ENCODE data around the gene USP49. TPM values are rescaled to one million over a fixed set of nuclear protein-coding genes. Genes with fewer than 3 reads are reported as not detected.

USP49 gene
- polyA plus RNA-seq, 1 of the 3 experiments (the other 2 are of a cell fraction): 2.4 TPM

DNA sequence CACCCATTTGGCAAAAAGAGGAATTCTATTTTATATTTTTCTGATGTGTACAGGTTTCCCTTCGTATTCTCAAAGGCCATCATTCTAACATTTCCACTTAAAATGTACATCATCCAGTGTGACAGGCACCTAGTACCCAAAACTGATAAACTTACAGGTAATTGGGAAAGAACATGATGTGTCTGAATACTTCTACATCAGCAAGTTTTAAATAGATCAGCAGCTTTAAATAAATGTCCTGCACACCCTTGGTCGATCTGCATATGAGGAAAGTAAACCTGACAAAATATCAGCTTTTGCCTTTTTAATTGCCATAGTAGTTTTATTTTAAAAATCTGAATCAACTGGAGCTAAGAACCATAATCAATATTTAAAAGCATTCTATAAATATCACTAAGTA, 81.2 kb downstream of the USP49 start:
- Histone ChIP-seq H3K9ac (no peak overlapping the region), H3K9me2 (no peaks in the 10 kb centered on the region), H3K9me3 (no peaks in the 10 kb centered on the region), H3K79me2 (ENCODE audit: insufficient read depth) (no peaks in the 10 kb centered on the region), H3K4me3 (ENCODE audit: low read depth in 2 of 2, low read length in 1 of 2) (no peak overlapping the region), H2AFZ (ENCODE audit: low read depth) (no peak overlapping the region), H3K27me3 (ENCODE audit: insufficient read depth) (no peaks in the 10 kb centered on the region), H3K4me1 (ENCODE audit: control insufficient read depth in 1 of 2, insufficient read depth in 2 of 2, low read depth in 1 of 2, low read length in 1 of 2) (no peaks in the 10 kb centered on the region), H3K36me3 (replicated peaks in 1 of 2; ENCODE audit: control insufficient read depth in 1 of 2, insufficient read depth in 2 of 2, low read length in 1 of 2) (no peaks in the 10 kb centered on the region), H3K4me2 (no peak overlapping the region), H4K20me1 (ENCODE audit: insufficient read depth) (no peaks in the 10 kb centered on the region), H3K27ac (ENCODE audit: low read depth in 2 of 2, low read length in 1 of 2) (no peak overlapping the region), H3F3A (replicated peaks; ENCODE audit: insufficient read depth) (peaks cover 3% of the 10 kb centered on the region)
- no peak for DNase-seq
- TF ChIP-seq RXRA (IDR thresholded peaks at IDR 0.05; ENCODE audit: borderline replicate concordance, low read depth) (no peak), YY1 (IDR thresholded peaks at IDR 0.05; ENCODE audit: low read depth) (no peak), USF1 (IDR thresholded peaks at IDR 0.05; ENCODE audit: borderline replicate concordance, low read depth) (no peak), RCOR1 (IDR thresholded peaks at IDR 0.05; ENCODE audit: low read length) (no peak), EP300 (IDR thresholded peaks at IDR 0.05; ENCODE audit: borderline replicate concordance in 1 of 2, low read depth in 1 of 2, low read length in 1 of 2) (no peak), NRF1 (IDR thresholded peaks at IDR 0.05; ENCODE audit: low read depth, low read length) (no peak), ZBTB33 (IDR thresholded peaks at IDR 0.05; ENCODE audit: borderline replicate concordance, low read depth) (no peak), EZH2phosphoT487 (IDR thresholded peaks at IDR 0.05; ENCODE audit: borderline replicate concordance, low read depth) (no peak), TEAD4 (IDR thresholded peaks at IDR 0.05; ENCODE audit: borderline replicate concordance, insufficient read depth) (no peak), TAF1 (IDR thresholded peaks at IDR 0.05; ENCODE audit: borderline replicate concordance, low read depth, low read length) (no peak), MXI1 (IDR thresholded peaks at IDR 0.05; ENCODE audit: low read depth, low read length) (no peak), FOXJ3 (CRISPR knock-in tag; IDR thresholded peaks at IDR 0.05) (no peak), GABPA (IDR thresholded peaks at IDR 0.05; ENCODE audit: low read depth) (no peak)
- TF ChIP-seq, protein P1, sequence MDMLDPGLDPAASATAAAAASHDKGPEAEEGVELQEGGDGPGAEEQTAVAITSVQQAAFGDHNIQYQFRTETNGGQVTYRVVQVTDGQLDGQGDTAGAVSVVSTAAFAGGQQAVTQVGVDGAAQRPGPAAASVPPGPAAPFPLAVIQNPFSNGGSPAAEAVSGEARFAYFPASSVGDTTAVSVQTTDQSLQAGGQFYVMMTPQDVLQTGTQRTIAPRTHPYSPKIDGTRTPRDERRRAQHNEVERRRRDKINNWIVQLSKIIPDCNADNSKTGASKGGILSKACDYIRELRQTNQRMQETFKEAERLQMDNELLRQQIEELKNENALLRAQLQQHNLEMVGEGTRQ (IDR thresholded peaks at IDR 0.05; ENCODE audit: borderline replicate concordance, low read depth, low read length): no peak
- WGBS (ENCODE audit: low lambda C conversion rate): 90% methylated on average over 2 of the region's 2 CpGs
- CTCF ChIA-PET: interaction anchor here (0.8 to 1.6 kb wide), 5 partner anchors 12 to 230 kb away, joined by 3 to 4 read pairs (median 3); partner anchors contain the start of genes BYSL and MED20
- POLR2A ChIA-PET: no interaction called here

- Histone ChIP-seq H3K36me3 (replicated peaks in 1 of 2; ENCODE audit: control insufficient read depth in 1 of 2, insufficient read depth in 2 of 2, low read length in 1 of 2) (no peaks in the 10 kb centered on the region), H3K9me2 (no peaks in the 10 kb centered on the region), H3K27ac (ENCODE audit: low read depth in 2 of 2, low read length in 1 of 2) (no peak overlapping the region), H3K4me2 (no peak overlapping the region), H3K9ac (no peak overlapping the region), H3K4me1 (ENCODE audit: control insufficient read depth in 1 of 2, insufficient read depth in 2 of 2, low read depth in 1 of 2, low read length in 1 of 2) (no peaks in the 10 kb centered on the region), H3K4me3 (ENCODE audit: low read depth in 2 of 2, low read length in 1 of 2) (no peak overlapping the region), H3K9me3 (no peaks in the 10 kb centered on the region), H3K79me2 (ENCODE audit: insufficient read depth) (no peaks in the 10 kb centered on the region), H4K20me1 (ENCODE audit: insufficient read depth) (no peaks in the 10 kb centered on the region), H2AFZ (ENCODE audit: low read depth) (no peak overlapping the region), H3K27me3 (ENCODE audit: insufficient read depth) (no peaks in the 10 kb centered on the region), H3F3A (replicated peaks; ENCODE audit: insufficient read depth) (peaks cover 3% of the 10 kb centered on the region)
- ChIA-PET POLR2A (no interaction called here), CTCF (interaction anchor here (1.1 to 1.6 kb wide), 4 partner anchors 27 to 231 kb away, joined by 3 to 4 read pairs (median 4); partner anchors contain the start of genes BYSL and MED20)
- WGBS (ENCODE audit: low lambda C conversion rate): 61% methylated on average over 2 of the region's 2 CpGs
- no peak for DNase-seq
- TF ChIP-seq TAF1 (IDR thresholded peaks at IDR 0.05; ENCODE audit: borderline replicate concordance, low read depth, low read length) (no peak), GATA2 (CRISPR knock-in tag; IDR thresholded peaks at IDR 0.05) (no peak), RXRA (IDR thresholded peaks at IDR 0.05; ENCODE audit: borderline replicate concordance, low read depth) (no peak), MEF2A (IDR thresholded peaks at IDR 0.05; ENCODE audit: borderline replicate concordance, low read depth) (no peak), EP300 (IDR thresholded peaks at IDR 0.05; ENCODE audit: borderline replicate concordance in 1 of 2, low read depth in 1 of 2, low read length in 1 of 2) (no peak), FOXM1 (IDR thresholded peaks at IDR 0.05; ENCODE audit: low read depth) (no peak), RAD21 (IDR thresholded peaks at IDR 0.05; ENCODE audit: low read length) (no peak), JUND (IDR thresholded peaks at IDR 0.05) (no peak), IRF3 (IDR thresholded peaks at IDR 0.05; ENCODE audit: low read depth, low read length) (no peak)
Measured at GRCh38 chr6:41813469-41813868, 81.7 kb downstream of the USP49 start.
